A549 (cell line): ENCODE results near the gene CNOT3. TPM values are rescaled to one million over a fixed set of nuclear protein-coding genes. Genes with fewer than 3 reads are reported as not detected.

Source experiments
- ATAC-seq, 2 experiments: fragments of 200-7000 bp in 1 of 2; fragments of >200 bp in 1 of 2; cut with Nextera tagmentation in 1 of 2; cut with Tn5 transposase in 1 of 2; 3 replicates each; pipeline versions ENCODE4 v1.8.0 to v1.9.1; 2018 to 2020; ENCODE audit warnings: mild to moderate bottlenecking in 1 of 2, moderate library complexity in 1 of 2
- CTCF ChIA-PET: fragments of 300-600 bp; sonication (Branson Sonifier 250); formaldehyde crosslinking; extraction: SDS; loops from one replicate; lab custom pipeline; 2021; ENCODE audit warnings: antibody characterized with exemption, inconsistent platforms; lab: Yijun Ruan, JAX
- POLR2A ChIA-PET: fragments of 350-600 bp; formaldehyde crosslinking; extraction: SDS; loops from one replicate; lab custom pipeline; 2021; ENCODE audit warnings: antibody characterized with exemption, inconsistent platforms; lab: Yijun Ruan, JAX
- DNase-seq, 2 experiments: peaks; one replicate each; pipeline versions ENCODE4 v3.0.0 to v3.0.0-alpha.2; 2011 to 2016; ENCODE audit warnings: low read depth in 1 of 2, low spot score in 1 of 2
- FAIRE-seq: peaks from 2 replicates; lab custom pipeline; 2011; peaks lifted over from hg19 to GRCh38; lab: Jason Lieb, UNC
- H3K27ac ChIP-seq, 2 experiments: fragments of >200 bp; sonication (Bioruptor Twin); formaldehyde crosslinking; 3 replicates each; pipeline ENCODE4 v1.5.1; 2016 to 2017
- H3K4me1 ChIP-seq: fragments of >200 bp; sonication (Bioruptor Twin); formaldehyde crosslinking; 3 replicates; pipeline ENCODE4 v1.6.1; 2016
- H3K4me2 ChIP-seq: fragments of >200 bp; sonication (Bioruptor Twin); formaldehyde crosslinking; 3 replicates; pipeline ENCODE4 v1.6.1; 2016
- H3K4me3 ChIP-seq: fragments of >200 bp; sonication (Bioruptor Twin); formaldehyde crosslinking; 3 replicates; pipeline ENCODE4 v1.5.1; 2016
- H3K9me3 ChIP-seq: fragments of >200 bp; sonication (Bioruptor Twin); formaldehyde crosslinking; 3 replicates; pipeline ENCODE4 v1.6.1; 2016
- CBX8 ChIP-seq: fragments of 200-600 bp; sonication (generic); IDR thresholded peaks from 2 replicates; pipeline ENCODE4 v1.6.1; 2016
- CEBPB ChIP-seq, 2 experiments: fragments of >200 bp in 1 of 2; sonication (Bioruptor Twin) in 1 of 2; formaldehyde crosslinking in 1 of 2; IDR thresholded peaks; 2 replicates each; pipeline ENCODE4 v1.6.1; 2012 to 2016
- CHD4 ChIP-seq: fragments of 200-600 bp; sonication (generic); IDR thresholded peaks from 2 replicates; pipeline ENCODE4 v1.6.1; 2016; ENCODE audit warnings: antibody characterized with exemption, mild to moderate bottlenecking, borderline replicate concordance
- EHF ChIP-seq: fragments of 250-450 bp; sonication (Bioruptor Pico); IDR thresholded peaks from 2 replicates; pipeline ENCODE4 v1.5.0; 2020; ENCODE audit warnings: mild to moderate bottlenecking
- EHMT2 ChIP-seq: fragments of 200-600 bp; sonication (generic); IDR thresholded peaks from 2 replicates; pipeline ENCODE4 v1.6.1; 2016; ENCODE audit warnings: antibody characterized with exemption, low read depth, mild to moderate bottlenecking, moderate library complexity
- ESRRA ChIP-seq: fragments of 150-350 bp; IDR thresholded peaks from 2 replicates; pipeline ENCODE4 v1.6.1; 2014; ENCODE audit warnings: mild to moderate bottlenecking, low read length, borderline replicate concordance
- GATA3 ChIP-seq: IDR thresholded peaks from 2 replicates; pipeline ENCODE4 v1.6.1; 2012; ENCODE audit warnings: borderline replicate concordance
- HDAC2 ChIP-seq: fragments of 200-600 bp; sonication (generic); IDR thresholded peaks from 2 replicates; pipeline ENCODE4 v1.6.1; 2016
- HMGXB4 ChIP-seq: fragments of 250-450 bp; sonication (Bioruptor Pico); IDR thresholded peaks from 2 replicates; pipeline ENCODE4 v1.5.0; 2021; ENCODE audit warnings: mild to moderate bottlenecking, moderate library complexity, borderline replicate concordance
- HOXB13 ChIP-seq: fragments of 250-450 bp; sonication (Bioruptor Pico); IDR thresholded peaks from 2 replicates; pipeline ENCODE4 v1.5.0; 2020; ENCODE audit warnings: low read depth, mild to moderate bottlenecking, moderate library complexity
- JUN ChIP-seq, 2 experiments: fragments of >200 bp; sonication (Bioruptor Twin); formaldehyde crosslinking; IDR thresholded peaks; 2 replicates in 1 of 2; 3 replicates in 1 of 2; pipeline ENCODE4 v1.6.1; 2016 to 2017
- JUNB ChIP-seq: fragments of >200 bp; sonication (Bioruptor Twin); formaldehyde crosslinking; IDR thresholded peaks from 2 replicates; pipeline ENCODE4 v1.6.1; 2016
- KDM1A ChIP-seq: fragments of 200-600 bp; sonication (generic); IDR thresholded peaks from 2 replicates; pipeline ENCODE4 v1.6.1; 2016; ENCODE audit warnings: low read depth, mild to moderate bottlenecking
- MAFK ChIP-seq: fragments of 450-650 bp; IDR thresholded peaks from 2 replicates; pipeline ENCODE4 v1.6.1; 2014; ENCODE audit not compliant: partially characterized antibody
- NPAS2 ChIP-seq: fragments of 250-450 bp; sonication (Bioruptor Pico); IDR thresholded peaks from 2 replicates; pipeline ENCODE4 v1.8.0; 2022; ENCODE audit warnings: mild to moderate bottlenecking, moderate library complexity, borderline replicate concordance
- POLR2A ChIP-seq: IDR thresholded peaks from 2 replicates; pipeline ENCODE4 v1.6.1; 2012; ENCODE audit warnings: mild to moderate bottlenecking, low read length
- RARB ChIP-seq: fragments of 250-450 bp; sonication (Bioruptor Pico); IDR thresholded peaks from 2 replicates; pipeline ENCODE4 v1.8.0; 2021; ENCODE audit warnings: mild to moderate bottlenecking, moderate library complexity
- RCOR1 ChIP-seq: fragments of 150-350 bp; IDR thresholded peaks from 2 replicates; pipeline ENCODE4 v1.6.1; 2014; ENCODE audit warnings: antibody characterized with exemption, low read length, low read depth
- RFX5 ChIP-seq: fragments of 450-650 bp; IDR thresholded peaks from 2 replicates; pipeline ENCODE4 v1.7.1; 2014; ENCODE audit warnings: antibody characterized with exemption, mild to moderate bottlenecking, moderate library complexity
- TFCP2L1 ChIP-seq: fragments of 250-450 bp; sonication (Bioruptor Pico); IDR thresholded peaks from 2 replicates; pipeline ENCODE4 v1.5.0; 2021; ENCODE audit warnings: mild to moderate bottlenecking
- TP53 ChIP-seq: fragments of 250-450 bp; sonication (Bioruptor Pico); IDR thresholded peaks from 2 replicates; pipeline ENCODE4 v1.5.0; 2021; ENCODE audit warnings: mild to moderate bottlenecking, moderate library complexity
- ZC3H11A ChIP-seq: fragments of 450-650 bp; IDR thresholded peaks from 2 replicates; pipeline ENCODE4 v1.6.1; 2014; ENCODE audit warnings: antibody characterized with exemption, mild to moderate bottlenecking
- ZNF302 ChIP-seq: fragments of 250-450 bp; sonication (Bioruptor Pico); IDR thresholded peaks from 2 replicates; pipeline ENCODE4 v1.9.0; 2021; ENCODE audit warnings: inconsistent platforms, mild to moderate bottlenecking, moderate library complexity
- WGBS: methylation state at CpG from one replicate; pipeline ENCODE4 v1.1.6; 2017; ENCODE audit errors: missing lambda C conversion rate; 5-methylcytosine and 5-hydroxymethylcytosine counted together
- polyA plus RNA-seq, 4 experiments: library from polyadenylated mRNA; depleted of rRNA in 3 of 4; stranded (reverse); fragments of >200 nt; fragmentation: RNase III in 1 of 4; extraction: RNeasy Plus Mini Kit Qiagen cat#74134 plus additional on column Dnase treatment in 1 of 4; gene quantifications; 2 replicates in 3 of 4; 3 replicates in 1 of 4; pipeline ENCODE4 v1.2.3, GENCODE V29; 2011 to 2017
- TF ChIP-seq, protein P1 (sequence below): fragments of 150-350 bp; IDR thresholded peaks from 2 replicates; pipeline ENCODE4 v1.6.1; 2014; ENCODE audit warnings: low read depth, mild to moderate bottlenecking, low read length
- TF ChIP-seq, protein P2 (sequence below): fragments of 450-650 bp; IDR thresholded peaks from 2 replicates; pipeline ENCODE4 v1.6.1; 2014; ENCODE audit warnings: antibody characterized with exemption
- TF ChIP-seq, protein P3 (sequence below): fragments of 200-600 bp; sonication (generic); IDR thresholded peaks from 2 replicates; pipeline ENCODE4 v1.6.1; 2016; ENCODE audit warnings: antibody characterized with exemption, mild to moderate bottlenecking, moderate library complexity
- TF ChIP-seq, protein P4 (sequence below): fragments of >200 bp; sonication (Bioruptor Twin); formaldehyde crosslinking; IDR thresholded peaks from 3 replicates; pipeline ENCODE4 v1.5.1; 2016

The CNOT3 gene
- polyA plus RNA-seq, 2 of the 4 experiments (the other 2 are of a cell fraction), result 24.9 to 59.2 TPM

DNA sequence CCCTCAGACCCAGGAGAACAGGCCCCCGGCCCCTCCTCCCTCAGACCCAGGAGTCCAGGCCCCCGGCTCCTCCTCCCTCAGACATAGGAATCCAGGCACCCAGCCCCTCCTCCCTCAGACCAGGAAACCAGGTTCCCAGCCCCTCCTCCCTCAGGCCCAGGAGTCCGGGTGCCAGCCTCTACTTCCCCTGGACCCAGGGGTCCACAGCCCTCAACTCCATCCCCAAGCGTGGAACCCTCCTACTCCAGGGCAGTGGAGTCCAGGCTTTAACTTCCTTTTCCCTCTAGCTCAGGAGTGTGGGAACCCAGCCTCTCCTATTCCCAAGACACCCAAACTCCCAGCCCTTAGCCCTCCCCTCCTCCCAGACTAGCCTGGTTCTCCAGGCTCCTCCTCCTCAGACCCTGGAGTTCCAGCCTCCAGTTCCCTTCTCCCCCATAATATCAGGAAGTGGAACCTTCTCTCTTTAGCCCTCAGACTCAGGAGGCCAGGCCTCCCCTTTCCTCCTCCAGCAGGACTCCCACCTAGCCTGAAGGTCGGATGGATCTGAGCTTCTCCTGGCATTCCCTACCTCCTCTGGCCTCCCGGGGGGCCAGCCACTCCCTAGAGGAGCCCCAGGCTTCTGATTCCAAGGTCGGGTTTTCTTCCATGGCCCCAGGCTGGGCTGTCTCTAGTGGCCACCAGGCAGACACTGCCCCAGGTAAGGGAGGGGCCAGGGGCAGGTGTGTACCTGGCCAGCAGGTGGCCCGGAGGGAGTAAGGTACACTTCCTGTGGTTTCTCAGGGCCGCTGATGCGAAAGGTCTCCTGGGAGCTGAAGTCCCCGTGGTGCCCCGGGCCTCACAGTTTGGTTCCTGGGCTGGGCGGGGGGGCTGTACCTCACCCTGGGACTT is 35.2 kb downstream of the CNOT3 start, which contains the start of gene TMC4:
TSS of gene TMC4 (minus strand) at position 690 of the 888 bp plus-strand sequence. CDS start at position 647, 43 bp downstream.
- no peak within 1 kb of the TSS for H3K4me2 ChIP-seq
- H3K4me1 ChIP-seq, result peaks cover 10% of the 10 kb centered on the region; the same call in 2 of the 3 replicates
- peak; percentile 42 to 54 for ATAC-seq
- no peak for TF ChIP-seq JUNB
- TF ChIP-seq, protein P1, sequence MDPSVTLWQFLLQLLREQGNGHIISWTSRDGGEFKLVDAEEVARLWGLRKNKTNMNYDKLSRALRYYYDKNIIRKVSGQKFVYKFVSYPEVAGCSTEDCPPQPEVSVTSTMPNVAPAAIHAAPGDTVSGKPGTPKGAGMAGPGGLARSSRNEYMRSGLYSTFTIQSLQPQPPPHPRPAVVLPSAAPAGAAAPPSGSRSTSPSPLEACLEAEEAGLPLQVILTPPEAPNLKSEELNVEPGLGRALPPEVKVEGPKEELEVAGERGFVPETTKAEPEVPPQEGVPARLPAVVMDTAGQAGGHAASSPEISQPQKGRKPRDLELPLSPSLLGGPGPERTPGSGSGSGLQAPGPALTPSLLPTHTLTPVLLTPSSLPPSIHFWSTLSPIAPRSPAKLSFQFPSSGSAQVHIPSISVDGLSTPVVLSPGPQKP, result no peak
- TF ChIP-seq KDM1A, result no peak
- no peak for TF ChIP-seq HOXB13
- TF ChIP-seq CBX8, result no peak
- TF ChIP-seq, protein P2, sequence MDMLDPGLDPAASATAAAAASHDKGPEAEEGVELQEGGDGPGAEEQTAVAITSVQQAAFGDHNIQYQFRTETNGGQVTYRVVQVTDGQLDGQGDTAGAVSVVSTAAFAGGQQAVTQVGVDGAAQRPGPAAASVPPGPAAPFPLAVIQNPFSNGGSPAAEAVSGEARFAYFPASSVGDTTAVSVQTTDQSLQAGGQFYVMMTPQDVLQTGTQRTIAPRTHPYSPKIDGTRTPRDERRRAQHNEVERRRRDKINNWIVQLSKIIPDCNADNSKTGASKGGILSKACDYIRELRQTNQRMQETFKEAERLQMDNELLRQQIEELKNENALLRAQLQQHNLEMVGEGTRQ, result no peak
- no peak for TF ChIP-seq NPAS2 (CRISPR knock-in tag)
- no peak for TF ChIP-seq HMGXB4 (CRISPR knock-in tag)
- TF ChIP-seq POLR2A, result no peak
- no peak for TF ChIP-seq ZC3H11A
- no peak for TF ChIP-seq HDAC2
- TF ChIP-seq TFCP2L1, result no peak
- no peak for TF ChIP-seq ZNF302
- TF ChIP-seq, protein P3, sequence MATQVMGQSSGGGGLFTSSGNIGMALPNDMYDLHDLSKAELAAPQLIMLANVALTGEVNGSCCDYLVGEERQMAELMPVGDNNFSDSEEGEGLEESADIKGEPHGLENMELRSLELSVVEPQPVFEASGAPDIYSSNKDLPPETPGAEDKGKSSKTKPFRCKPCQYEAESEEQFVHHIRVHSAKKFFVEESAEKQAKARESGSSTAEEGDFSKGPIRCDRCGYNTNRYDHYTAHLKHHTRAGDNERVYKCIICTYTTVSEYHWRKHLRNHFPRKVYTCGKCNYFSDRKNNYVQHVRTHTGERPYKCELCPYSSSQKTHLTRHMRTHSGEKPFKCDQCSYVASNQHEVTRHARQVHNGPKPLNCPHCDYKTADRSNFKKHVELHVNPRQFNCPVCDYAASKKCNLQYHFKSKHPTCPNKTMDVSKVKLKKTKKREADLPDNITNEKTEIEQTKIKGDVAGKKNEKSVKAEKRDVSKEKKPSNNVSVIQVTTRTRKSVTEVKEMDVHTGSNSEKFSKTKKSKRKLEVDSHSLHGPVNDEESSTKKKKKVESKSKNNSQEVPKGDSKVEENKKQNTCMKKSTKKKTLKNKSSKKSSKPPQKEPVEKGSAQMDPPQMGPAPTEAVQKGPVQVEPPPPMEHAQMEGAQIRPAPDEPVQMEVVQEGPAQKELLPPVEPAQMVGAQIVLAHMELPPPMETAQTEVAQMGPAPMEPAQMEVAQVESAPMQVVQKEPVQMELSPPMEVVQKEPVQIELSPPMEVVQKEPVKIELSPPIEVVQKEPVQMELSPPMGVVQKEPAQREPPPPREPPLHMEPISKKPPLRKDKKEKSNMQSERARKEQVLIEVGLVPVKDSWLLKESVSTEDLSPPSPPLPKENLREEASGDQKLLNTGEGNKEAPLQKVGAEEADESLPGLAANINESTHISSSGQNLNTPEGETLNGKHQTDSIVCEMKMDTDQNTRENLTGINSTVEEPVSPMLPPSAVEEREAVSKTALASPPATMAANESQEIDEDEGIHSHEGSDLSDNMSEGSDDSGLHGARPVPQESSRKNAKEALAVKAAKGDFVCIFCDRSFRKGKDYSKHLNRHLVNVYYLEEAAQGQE, result no peak
- TF ChIP-seq RFX5, result no peak
- TF ChIP-seq CEBPB (IDR thresholded peaks at IDR 0.05), result no peak
- no peak for TF ChIP-seq CHD4
- TF ChIP-seq, all 56 proteins: peak for 0
- Histone ChIP-seq H3K27ac (peak within 1 kb of the TSS in 1 of 2 experiments; percentile 18; a peak in 2 of 6 replicates), H3K4me3 (no peak within 1 kb of the TSS), H3K9me3 (no peaks in the 10 kb centered on the region)
- peak in 1 of 2 experiments; percentile 45 for DNase-seq
- no peak for FAIRE-seq
- ChIA-PET POLR2A (interaction anchor here (1.2 to 1.9 kb wide), 2 partner anchors 14 to 17 kb away, joined by 3 to 5 read pairs; partner anchors contain the start of gene MBOAT7), CTCF (interaction anchor here (2.8 to 12.1 kb wide), 2 partner anchors 12 to 218 kb away, joined by 7 to 295 read pairs; partner anchors contain the start of genes MBOAT7 and TSEN34)
- WGBS, result 33% methylated on average over 7 of the region's 13 CpGs

DNA sequence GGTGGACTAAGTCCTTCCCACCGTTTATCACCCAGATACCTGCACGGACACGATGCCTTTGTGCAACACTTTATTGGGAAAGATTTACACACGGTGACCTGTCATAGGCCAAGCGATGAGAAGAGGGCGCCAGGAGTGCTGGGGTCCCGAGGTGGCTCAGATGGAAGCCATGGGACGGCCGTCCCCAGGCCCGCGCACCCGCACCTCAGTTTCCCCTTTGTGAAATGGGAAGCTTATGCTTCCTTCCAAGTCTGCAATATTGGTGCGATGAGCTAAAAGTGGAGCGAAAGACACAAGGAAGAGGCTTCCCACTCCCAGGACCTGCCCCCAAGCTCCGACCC is 35.8 kb downstream of the CNOT3 start:
- Histone ChIP-seq H3K4me2 (no peak overlapping the region), H3K4me3 (no peak overlapping the region), H3K9me3 (no peaks in the 10 kb centered on the region), H3K27ac (no peak overlapping the region), H3K4me1 (peaks cover 8% of the 10 kb centered on the region; the same call in 2 of the 3 replicates)
- ATAC-seq, result no peak
- 78% methylated on average over 15 of the region's 15 CpGs for WGBS
- DNase-seq, result no peak
- ChIA-PET CTCF (interaction anchor here (0.6 to 12.1 kb wide), 4 partner anchors 11 to 259 kb away, joined by 3 to 295 read pairs (median 5); partner anchors contain the start of genes MBOAT7 and TSEN34), POLR2A (interaction anchor here (1.2 to 1.9 kb wide), 2 partner anchors 14 to 16 kb away, joined by 3 to 5 read pairs; partner anchors contain the start of gene MBOAT7)
- FAIRE-seq, result no peak
- TF ChIP-seq, protein P4, sequence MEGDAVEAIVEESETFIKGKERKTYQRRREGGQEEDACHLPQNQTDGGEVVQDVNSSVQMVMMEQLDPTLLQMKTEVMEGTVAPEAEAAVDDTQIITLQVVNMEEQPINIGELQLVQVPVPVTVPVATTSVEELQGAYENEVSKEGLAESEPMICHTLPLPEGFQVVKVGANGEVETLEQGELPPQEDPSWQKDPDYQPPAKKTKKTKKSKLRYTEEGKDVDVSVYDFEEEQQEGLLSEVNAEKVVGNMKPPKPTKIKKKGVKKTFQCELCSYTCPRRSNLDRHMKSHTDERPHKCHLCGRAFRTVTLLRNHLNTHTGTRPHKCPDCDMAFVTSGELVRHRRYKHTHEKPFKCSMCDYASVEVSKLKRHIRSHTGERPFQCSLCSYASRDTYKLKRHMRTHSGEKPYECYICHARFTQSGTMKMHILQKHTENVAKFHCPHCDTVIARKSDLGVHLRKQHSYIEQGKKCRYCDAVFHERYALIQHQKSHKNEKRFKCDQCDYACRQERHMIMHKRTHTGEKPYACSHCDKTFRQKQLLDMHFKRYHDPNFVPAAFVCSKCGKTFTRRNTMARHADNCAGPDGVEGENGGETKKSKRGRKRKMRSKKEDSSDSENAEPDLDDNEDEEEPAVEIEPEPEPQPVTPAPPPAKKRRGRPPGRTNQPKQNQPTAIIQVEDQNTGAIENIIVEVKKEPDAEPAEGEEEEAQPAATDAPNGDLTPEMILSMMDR, result no peak
- TF ChIP-seq JUN (IDR thresholded peaks at IDR 0.05), result no peak
- no peak for TF ChIP-seq TP53 (CRISPR knock-in tag)
- no peak for TF ChIP-seq ZC3H11A
- no peak for TF ChIP-seq GATA3
- no peak for TF ChIP-seq MAFK
- no peak for TF ChIP-seq RARB
- TF ChIP-seq RCOR1, result no peak
- no peak for TF ChIP-seq EHMT2
- TF ChIP-seq EHF (CRISPR knock-in tag), result no peak
- no peak for TF ChIP-seq ESRRA
- TF ChIP-seq, protein P2, result no peak
